Stimulated activated CD8-positive, alpha-beta memory T cell treated with anti-CD3 and anti-CD28 coated beads, Interleukin-7, amount 100 ng/mL, for 48 hours (primary cell): ENCODE data around the gene ARMC2.

Source experiments
- DNase-seq, 2 donors: peaks; one replicate each; pipeline ENCODE4 v3.0.0-alpha.2; 2020; ENCODE audit warnings: low read depth in 1 of 2; ENCODE audit errors: extremely low read depth in 1 of 2

The ARMC2 gene

GRCh38 chr6:108982154-108983113 lies 134.2 kb downstream of the ARMC2 start:
- no peak for DNase-seq

GRCh38 chr6:108983151-108983550 lies 134.9 kb downstream of the ARMC2 start:
- DNase-seq: no peak

DNA sequence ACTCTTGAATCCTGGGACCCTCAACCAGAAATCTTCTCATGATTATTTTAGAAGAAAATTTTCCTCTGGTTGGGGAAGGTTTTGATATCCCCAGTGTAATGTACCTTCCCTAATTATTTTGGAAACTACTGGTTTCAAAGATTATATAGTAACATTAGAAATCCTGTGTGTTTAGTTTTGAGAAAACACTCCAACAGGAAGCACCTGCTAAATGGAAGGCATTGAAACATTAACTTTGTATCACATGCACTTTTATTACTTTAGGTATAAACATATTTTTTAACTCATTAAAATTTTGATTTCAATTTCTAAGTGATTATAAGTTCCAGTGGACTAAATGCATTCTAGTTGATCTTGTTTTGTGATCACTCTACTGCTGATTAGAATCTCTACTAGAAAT lies 137.1 kb downstream of the ARMC2 start:
- DNase-seq: no peak

- DNase-seq: no peak
Observed at GRCh38 chr6:108987156-108987555, 138.9 kb downstream of the ARMC2 start.

GRCh38 chr6:108988296-108988695 lies 140.1 kb downstream of the ARMC2 start:
- no peak for DNase-seq

DNA sequence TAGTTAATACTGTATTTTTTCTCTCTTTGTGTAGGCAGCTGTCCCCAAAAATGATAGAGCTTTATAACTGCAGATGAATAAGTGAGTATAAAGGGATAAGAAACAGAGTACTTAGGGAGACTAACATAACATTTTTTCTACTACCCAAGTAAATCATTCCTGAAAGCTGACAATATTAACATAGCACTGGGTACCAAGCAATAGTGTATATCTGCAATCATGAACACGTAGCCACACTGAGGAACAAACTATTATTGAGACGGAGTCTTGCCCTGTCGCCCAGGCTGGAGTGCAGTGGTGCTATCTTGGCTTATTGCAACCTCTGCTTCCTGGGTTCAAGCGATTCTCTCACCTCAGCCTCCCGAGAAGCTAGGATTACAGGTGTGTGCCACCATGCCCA lies 140.5 kb downstream of the ARMC2 start:
- DNase-seq: no peak

GRCh38 chr6:108989700-108990099 lies 141.5 kb downstream of the ARMC2 start:
- no peak for DNase-seq

DNA sequence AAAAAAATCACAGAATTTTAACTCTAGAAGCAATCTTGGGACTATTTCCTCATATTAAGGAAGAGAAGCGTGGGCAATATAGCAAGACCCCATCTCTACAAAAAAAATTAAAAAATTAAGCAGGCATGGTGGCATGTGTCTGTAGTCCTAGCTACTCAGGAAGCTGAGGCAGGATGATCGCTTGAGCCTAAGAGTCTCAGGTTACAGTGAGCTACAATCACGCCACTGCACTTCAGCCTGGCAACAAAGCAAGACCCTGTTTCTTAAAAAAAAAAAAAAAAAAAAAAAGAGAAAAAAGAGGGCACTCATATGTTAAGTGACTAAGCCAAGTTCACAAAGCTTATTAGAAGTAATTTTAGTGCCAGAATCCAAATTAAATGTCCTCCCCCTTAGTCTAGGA lies 145.7 kb downstream of the ARMC2 start:
- no peak for DNase-seq

- no peak for DNase-seq
Observed at GRCh38 chr6:108995296-108995695, 147.1 kb downstream of the ARMC2 start.

DNA sequence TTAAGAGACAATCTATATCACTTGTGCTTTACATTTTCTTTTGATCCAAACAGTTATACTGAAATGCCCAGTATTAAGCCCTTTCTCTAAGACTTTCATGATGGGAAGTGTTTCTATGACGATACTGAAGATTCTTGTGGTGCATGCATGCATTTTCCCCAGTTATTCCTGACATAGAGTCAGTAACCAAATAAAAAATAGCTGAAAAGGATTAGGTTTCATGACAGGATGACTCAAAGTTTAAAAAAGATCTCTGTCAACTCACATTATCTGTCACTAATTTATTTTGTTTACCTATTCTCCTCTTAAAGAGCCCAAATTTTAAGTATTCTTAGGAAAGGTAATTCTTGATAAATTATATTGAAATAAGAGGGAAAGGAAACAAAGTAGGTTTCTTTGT lies 148.0 kb downstream of the ARMC2 start:
- DNase-seq: no peak

DNA sequence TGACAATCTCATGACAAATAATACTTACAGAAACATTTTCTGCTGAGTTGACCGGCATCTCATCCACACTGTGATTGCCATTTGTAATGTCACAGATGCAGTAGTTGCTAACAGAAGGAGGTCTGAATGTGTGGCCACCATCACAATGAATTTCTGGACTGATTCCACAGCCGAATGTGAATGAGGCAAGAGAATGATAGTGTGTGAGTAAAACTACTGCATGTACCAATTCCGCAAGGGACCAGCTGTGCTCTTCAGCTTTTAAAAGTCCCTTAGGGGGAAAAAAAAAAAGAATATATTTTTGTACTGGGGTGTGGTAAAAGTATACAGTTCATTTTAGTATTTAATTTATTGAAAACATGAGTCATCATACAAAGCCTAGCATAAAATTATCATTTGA lies 150.3 kb downstream of the ARMC2 start:
- DNase-seq: no peak

DNA sequence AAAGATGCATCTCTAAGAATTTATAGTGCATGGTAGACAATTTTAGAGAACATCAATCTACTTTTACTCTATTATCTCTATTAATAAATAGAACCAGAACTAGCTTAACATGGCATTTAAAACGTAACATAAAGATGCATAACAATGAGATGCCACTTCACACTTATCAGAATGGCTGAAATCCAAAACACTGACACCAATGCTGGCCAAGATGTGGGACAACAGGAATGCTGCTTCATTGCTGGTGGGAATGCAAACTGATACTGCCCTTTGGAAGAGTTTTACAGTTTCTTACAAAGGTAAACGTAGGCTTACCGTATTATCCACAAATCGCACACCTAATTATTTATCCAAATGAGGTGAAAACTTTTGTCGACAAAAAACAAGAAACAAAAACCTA lies 151.2 kb downstream of the ARMC2 start:
- no peak for DNase-seq

GRCh38 chr6:109000289-109000688 lies 152.1 kb downstream of the ARMC2 start:
- DNase-seq: no peak

DNA sequence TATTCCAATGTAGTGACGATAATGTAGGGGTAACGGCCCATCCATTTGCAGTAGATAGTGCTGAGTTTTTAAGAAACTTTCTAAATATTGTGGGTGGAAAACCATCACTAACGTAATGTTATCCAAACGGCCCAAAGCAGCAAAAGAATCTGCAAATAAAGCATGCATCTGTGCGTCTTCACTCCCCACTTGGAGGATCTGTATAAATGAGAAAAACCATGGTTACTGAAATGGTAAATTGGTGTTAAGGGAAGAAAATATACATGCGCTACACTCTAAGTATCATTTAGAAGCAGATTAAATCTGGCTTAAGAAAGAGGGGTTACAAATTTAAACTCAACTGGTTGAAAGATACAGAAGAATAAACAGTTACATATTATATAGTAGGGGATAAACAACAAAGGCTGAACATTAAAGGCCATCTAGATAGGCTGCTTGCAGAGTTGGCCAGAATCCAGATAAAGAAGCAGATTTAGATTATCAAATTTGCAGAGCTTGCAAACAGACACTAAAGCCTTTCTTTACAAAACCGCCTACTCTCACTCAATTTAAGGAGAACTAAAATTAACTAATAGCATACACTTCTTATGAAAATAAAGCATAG lies 153.2 kb downstream of the ARMC2 start:
- no peak for DNase-seq

DNA sequence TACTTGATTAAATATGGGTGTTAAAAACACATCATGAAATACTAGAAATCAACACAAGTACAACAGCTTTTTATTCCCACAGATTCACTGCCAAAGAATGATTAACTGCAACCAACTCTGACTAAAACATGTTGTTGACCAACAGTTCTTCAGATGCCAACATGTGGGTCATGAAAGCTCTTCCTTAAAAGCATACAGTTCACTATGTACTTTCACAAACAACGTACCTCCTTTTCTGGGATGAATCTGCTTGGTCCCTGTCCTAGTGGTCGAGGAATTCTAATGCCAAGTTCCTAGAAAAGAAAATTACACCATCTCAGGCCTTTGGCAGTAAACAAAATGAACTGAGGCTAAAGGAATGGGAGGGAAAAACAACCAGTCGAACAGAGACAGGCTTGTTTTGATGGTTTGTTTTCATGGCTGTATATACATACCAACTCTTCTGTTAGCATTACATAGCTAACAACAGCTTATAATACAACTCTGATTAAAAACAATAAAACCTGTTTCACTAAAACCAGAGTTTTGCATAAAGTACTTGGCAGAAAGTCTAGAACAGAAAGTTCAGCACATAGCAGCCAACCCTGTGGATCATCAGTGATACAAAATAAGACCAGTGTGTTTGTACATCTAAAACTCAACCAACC lies 154.0 kb downstream of the ARMC2 start:
- no peak for DNase-seq

- no peak for DNase-seq
Observed at GRCh38 chr6:109002882-109003281, 154.7 kb downstream of the ARMC2 start.

GRCh38 chr6:109006818-109007217 lies 158.6 kb downstream of the ARMC2 start:
- no peak for DNase-seq

DNA sequence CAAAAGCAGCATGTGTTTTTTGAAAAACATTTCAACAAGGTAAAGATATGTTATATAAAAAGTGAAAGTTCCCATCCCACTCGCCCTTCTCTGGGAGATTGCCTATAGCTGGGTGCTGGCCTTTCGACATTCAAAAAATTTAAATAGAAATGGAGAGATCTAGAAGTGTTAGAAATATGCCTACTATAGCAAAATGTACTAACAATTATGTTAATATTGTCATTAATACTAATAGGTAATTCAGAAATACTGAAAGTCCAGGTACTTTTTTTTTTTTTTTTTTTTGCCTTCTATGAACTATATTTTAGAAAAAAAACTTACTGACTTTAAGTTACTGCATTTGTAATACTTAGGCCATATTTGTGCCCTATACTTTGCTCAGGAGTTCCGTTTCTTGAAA lies 159.3 kb downstream of the ARMC2 start:
- DNase-seq: no peak

- DNase-seq: no peak
Observed at GRCh38 chr6:109008054-109008453, 159.8 kb downstream of the ARMC2 start.

- no peak for DNase-seq
Observed at GRCh38 chr6:109008537-109009235, 160.5 kb downstream of the ARMC2 start.

DNA sequence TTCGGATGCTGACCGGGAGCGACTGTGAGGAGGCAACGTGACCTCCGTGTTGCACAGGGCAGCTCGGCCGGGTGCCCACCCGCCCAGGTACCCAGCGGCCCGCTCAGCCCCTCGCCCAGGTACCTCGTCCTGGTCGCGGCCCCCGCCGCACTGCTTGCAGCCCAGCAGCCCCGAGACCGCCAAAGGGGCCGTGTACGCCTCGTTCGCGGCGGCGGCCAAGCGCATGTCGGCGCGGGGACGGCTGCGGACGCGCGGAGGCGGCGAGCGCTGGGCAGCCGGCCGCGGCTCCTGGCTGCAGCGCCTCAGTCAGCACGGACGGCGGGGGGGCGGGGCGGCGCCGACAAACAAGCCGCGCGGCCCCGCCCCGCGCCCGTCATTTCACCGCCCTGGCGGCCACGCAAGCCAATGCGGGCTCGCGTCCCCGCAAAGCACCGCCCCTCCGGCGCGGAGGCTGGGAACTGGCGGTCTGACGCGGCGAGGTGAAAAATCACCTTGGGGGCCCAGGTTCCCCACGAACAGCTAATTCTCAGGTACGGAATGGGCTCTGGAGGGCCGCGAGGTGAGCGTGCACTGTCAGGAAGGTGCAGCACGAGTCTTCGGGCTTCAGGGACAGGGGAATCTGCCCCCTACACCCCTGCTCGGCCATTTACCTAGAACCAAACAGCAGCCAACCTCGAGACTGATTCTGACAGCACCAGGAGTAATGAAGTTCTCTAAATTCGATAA lies 161.2 kb downstream of the ARMC2 start:
- DNase-seq: peak; percentile 80 to 82
